Transverse colon (tissue), 4 donors: ENCODE measurements around the gene ANKH. TPM values are rescaled to one million over a fixed set of nuclear protein-coding genes. Genes with fewer than 3 reads are reported as not detected.

Experiments used
- DNase-seq: peaks from one replicate; pipeline ENCODE4 v3.0.0-alpha.2; 2019
- H3K27ac ChIP-seq, 4 donors: fragments of 200-600 bp; sonication (generic); 2 replicates each; pipeline ENCODE4 v1.5.1; 2016 to 2018; ENCODE audit warnings: inconsistent platforms in 4 of 4
- H3K27me3 ChIP-seq: fragments of 200-600 bp; sonication (generic); 2 replicates; pipeline ENCODE4 v1.5.1; 2017; ENCODE audit warnings: inconsistent platforms
- H3K36me3 ChIP-seq, 4 donors: fragments of 200-600 bp; sonication (generic); 2 replicates each; pipeline ENCODE4 v1.5.1; 2017 to 2019; ENCODE audit warnings: inconsistent platforms in 4 of 4
- H3K4me1 ChIP-seq, 4 donors: fragments of 200-600 bp; sonication (generic); 2 replicates each; pipeline ENCODE4 v1.5.1; 2017 to 2020; ENCODE audit warnings: inconsistent platforms in 4 of 4
- H3K4me3 ChIP-seq, 4 donors: fragments of 200-600 bp; sonication (generic); 1 replicate in 1 of 4; 2 replicates in 3 of 4; pipeline versions ENCODE4 v1.5.1 to v1.6.1; 2017 to 2019; ENCODE audit warnings: inconsistent platforms in 4 of 4
- H3K9me3 ChIP-seq, 2 donors: fragments of 200-600 bp; sonication (generic); 2 replicates each; pipeline ENCODE4 v1.5.1; 2017 to 2019; ENCODE audit warnings: inconsistent platforms in 2 of 2
- EP300 ChIP-seq: sonication (generic); formaldehyde crosslinking; IDR thresholded peaks from one replicate; pipeline ENCODE4 v1.6.1; 2017; ENCODE audit warnings: antibody characterized with exemption, low read depth
- POLR2A ChIP-seq: fragments of 450-650 bp; IDR thresholded peaks from one replicate; pipeline ENCODE4 v1.6.1; 2016; ENCODE audit warnings: antibody characterized with exemption, mild to moderate bottlenecking, moderate library complexity
- POLR2AphosphoS5 ChIP-seq, 3 donors: sonication (generic); formaldehyde crosslinking; IDR thresholded peaks; one replicate each; pipeline ENCODE4 v1.6.1; 2016; ENCODE audit warnings: antibody characterized with exemption in 3 of 3
- WGBS, 2 donors: methylation state at CpG; one replicate each; pipeline ENCODE4 v1.1.5; 2018; ENCODE audit warnings: low coverage in 1 of 2; 5-methylcytosine and 5-hydroxymethylcytosine counted together
- in situ Hi-C, 4 donors: fragments of 200-750 bp; cut with MboI; loops; one replicate each; pipeline versions ENCODE4 v1.15.0 to v1.15.1; 2017; ENCODE audit warnings: low sequenced_read_pairs in 3 of 4, low pct_ligation_motif_present in 1 of 4, low pct_unique_long_range_greater_than_20kb in 1 of 4
- intact Hi-C: fragments of 100-400 bp; cut with DNase I; formaldehyde crosslinking; loops from one replicate; pipeline ENCODE4 v1.15.1; 2023; ENCODE audit warnings: low total_unique reads
- total RNA-seq, 4 donors: library from RNA; depleted of rRNA; stranded (reverse); fragments of >200 nt; gene quantifications; one replicate each; pipeline ENCODE4 v1.1.0, GENCODE V29; 2016
- TF ChIP-seq, protein P1 (sequence below), 5 experiments: fragments of 200-600 bp in 3 of 5; fragments of 450-650 bp in 2 of 5; sonication (generic) in 3 of 5; IDR thresholded peaks; 1 replicate in 2 of 5; 2 replicates in 3 of 5; pipeline ENCODE4 v1.5.1; 2016 to 2017; ENCODE audit warnings: antibody characterized with exemption in 5 of 5, inconsistent platforms in 3 of 5, mild to moderate bottlenecking in 2 of 5, moderate library complexity in 1 of 5

ANKH gene
- total RNA-seq, 4 donors from 2014 or later, result 24.7 to 96.5 (median 69.4) TPM

DNA sequence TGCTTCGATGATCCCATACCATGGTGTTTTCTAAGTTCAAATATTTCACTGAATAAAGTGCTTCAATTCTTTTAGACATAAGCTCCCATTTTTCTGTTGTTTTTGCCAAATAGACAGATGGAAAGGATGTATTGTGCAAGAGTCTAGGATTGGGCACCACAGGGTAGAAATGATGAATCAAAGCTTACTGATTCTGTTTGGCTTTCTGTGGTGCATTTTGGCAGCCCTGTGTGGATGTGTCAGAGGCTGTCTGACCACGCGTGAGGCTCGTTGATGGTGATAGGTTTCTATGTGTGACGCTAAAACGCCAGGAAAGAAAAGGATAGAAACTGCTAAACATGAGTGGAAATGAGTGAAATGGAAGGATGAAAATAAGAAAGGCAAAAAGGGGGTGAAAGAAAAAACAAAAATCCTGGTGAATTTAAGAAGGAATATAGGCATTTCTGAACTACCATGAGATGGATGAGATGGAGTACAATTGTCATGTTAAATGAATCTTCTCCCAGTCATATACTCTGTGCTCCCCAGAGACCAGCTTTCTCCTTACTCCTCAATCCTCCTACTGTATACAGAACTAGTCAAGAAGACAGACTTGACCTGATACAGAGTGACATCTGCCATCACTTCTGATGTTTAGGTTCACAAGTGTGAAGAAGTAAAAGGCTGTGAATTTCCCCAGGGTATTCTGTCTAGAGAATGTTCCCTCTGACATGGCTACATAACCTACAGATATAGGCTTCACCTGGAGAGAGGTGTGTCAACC lies 54.4 kb downstream of the ANKH start:
- in situ Hi-C loops (no loop called here), intact Hi-C loops (no loop called here)
- Histone ChIP-seq H3K27ac (no peak overlapping the region), H3K4me3 (no peak overlapping the region), H3K4me1 (peaks cover 0 to 8% (median 0%) of the 10 kb centered on the region in 4 donors), H3K27me3 (no peaks in the 10 kb centered on the region), H3K36me3 (no peaks in the 10 kb centered on the region), H3K9me3 (no peaks in the 10 kb centered on the region)
- WGBS, 2 donors, result 58 to 90% methylated on average over 6 of the region's 6 CpGs
- TF ChIP-seq, protein P1, sequence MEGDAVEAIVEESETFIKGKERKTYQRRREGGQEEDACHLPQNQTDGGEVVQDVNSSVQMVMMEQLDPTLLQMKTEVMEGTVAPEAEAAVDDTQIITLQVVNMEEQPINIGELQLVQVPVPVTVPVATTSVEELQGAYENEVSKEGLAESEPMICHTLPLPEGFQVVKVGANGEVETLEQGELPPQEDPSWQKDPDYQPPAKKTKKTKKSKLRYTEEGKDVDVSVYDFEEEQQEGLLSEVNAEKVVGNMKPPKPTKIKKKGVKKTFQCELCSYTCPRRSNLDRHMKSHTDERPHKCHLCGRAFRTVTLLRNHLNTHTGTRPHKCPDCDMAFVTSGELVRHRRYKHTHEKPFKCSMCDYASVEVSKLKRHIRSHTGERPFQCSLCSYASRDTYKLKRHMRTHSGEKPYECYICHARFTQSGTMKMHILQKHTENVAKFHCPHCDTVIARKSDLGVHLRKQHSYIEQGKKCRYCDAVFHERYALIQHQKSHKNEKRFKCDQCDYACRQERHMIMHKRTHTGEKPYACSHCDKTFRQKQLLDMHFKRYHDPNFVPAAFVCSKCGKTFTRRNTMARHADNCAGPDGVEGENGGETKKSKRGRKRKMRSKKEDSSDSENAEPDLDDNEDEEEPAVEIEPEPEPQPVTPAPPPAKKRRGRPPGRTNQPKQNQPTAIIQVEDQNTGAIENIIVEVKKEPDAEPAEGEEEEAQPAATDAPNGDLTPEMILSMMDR (IDR thresholded peaks at IDR 0.05), result no peak
- TF ChIP-seq POLR2AphosphoS5 (IDR thresholded peaks at IDR 0.05) (no peak), EP300 (no peak), POLR2A (no peak)
- DNase-seq, result no peak

DNA sequence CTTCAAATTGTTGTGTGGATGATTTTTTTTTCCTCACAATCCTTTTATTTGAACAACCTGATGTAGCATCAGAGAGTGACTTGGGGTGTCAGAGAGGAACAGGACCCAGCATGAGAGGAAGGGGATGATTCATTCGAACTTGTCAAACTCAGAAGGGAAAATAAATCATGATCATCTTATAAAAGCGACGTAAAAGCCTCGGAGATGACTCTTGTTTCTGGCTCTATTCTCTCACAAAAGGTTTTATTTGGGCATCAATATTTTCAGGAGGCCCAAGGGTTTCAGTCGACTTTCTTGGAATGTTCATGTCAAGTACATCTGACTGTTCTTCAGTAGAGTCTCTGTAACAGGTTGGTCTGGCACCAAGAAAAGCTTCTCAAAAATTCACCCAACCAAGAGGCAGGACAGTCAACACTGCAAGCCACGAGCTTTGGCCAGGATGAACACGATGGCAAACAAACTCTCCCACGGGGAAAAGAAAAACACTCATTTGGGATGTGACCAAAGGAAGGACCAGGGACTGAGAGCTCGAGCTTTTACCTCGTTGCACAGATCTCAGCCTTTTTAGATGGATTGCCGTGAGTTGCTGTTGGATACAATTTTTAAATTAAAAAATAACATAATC lies 55.1 kb downstream of the ANKH start:
- intact Hi-C loops, result no loop called here
- H3K4me3 ChIP-seq, result no peak overlapping the region
- WGBS, 2 donors, result 73 to 89% methylated on average over 10 to 11 of the region's 11 CpGs
- TF ChIP-seq POLR2AphosphoS5 (IDR thresholded peaks at IDR 0.05) (no peak), POLR2A (no peak), EP300 (no peak)
- TF ChIP-seq, protein P1 (IDR thresholded peaks at IDR 0.05), result no peak
- no peaks in the 10 kb centered on the region for H3K36me3 ChIP-seq
- H3K27ac ChIP-seq, result no peak overlapping the region
- no peaks in the 10 kb centered on the region for H3K27me3 ChIP-seq
- no peak for DNase-seq
- H3K9me3 ChIP-seq, result no peaks in the 10 kb centered on the region
- peaks cover 0 to 2% (median 0%) of the 10 kb centered on the region in 4 donors for H3K4me1 ChIP-seq
- in situ Hi-C loops, result no loop called here

DNA sequence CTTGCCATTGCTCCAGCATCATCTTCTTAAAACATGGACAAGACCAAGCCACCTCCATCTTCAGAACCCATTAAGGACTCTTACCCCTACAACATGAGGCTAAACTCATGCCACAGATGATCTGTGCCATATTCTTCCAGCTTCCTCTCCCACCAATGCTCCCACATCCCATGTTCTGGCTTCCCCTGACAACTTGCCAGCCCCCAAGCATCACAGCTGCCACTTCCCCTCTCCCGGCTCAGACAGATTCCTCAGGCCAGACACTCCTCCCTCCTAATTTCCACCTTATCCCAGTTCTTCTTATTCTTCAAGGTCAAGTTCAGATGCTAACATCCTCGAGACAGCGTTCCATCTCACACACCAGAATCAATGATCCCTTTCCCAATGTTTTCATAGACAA lies 57.8 kb downstream of the ANKH start:
- Histone ChIP-seq H3K36me3 (no peaks in the 10 kb centered on the region), H3K27ac (no peak overlapping the region), H3K27me3 (no peaks in the 10 kb centered on the region), H3K4me1 (peaks cover 0 to 9% (median 0%) of the 10 kb centered on the region in 4 donors), H3K4me3 (no peak overlapping the region), H3K9me3 (no peaks in the 10 kb centered on the region)
- no peak for TF ChIP-seq POLR2AphosphoS5 (IDR thresholded peaks at IDR 0.05)
- no peak for TF ChIP-seq EP300
- TF ChIP-seq, protein P1 (IDR thresholded peaks at IDR 0.05), result no peak
- TF ChIP-seq POLR2A, result no peak
- intact Hi-C loops (no loop called here), in situ Hi-C loops (no loop called here)
- 85 to 89% methylated on average over 2 to 3 of the region's 3 CpGs for WGBS, 2 donors
- DNase-seq, result no peak

DNA sequence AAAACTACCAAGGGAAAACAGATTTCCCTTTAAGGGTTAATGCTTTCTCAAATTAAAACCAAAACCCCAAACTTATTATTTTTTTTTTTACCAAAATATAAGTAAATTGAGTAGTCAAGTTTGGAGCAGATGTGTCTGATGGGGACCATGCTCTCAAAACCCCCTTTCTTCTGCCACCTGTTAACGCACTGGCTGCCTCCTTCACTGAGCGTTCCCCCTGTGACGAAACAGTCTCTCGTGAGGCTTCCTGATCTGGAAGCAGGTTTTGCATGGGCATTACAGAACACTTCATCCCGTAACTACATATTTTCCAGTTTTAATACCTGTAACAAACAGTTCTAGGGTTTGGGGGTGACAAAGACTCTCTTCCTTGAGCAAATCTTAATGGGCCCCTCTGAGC lies 59.4 kb downstream of the ANKH start:
- Histone ChIP-seq H3K9me3 (no peaks in the 10 kb centered on the region), H3K36me3 (no peaks in the 10 kb centered on the region), H3K27me3 (no peaks in the 10 kb centered on the region), H3K4me1 (peaks cover 0 to 9% (median 0%) of the 10 kb centered on the region in 4 donors), H3K27ac (no peak overlapping the region), H3K4me3 (no peak overlapping the region)
- DNase-seq, result no peak
- intact Hi-C loops (no loop called here), in situ Hi-C loops (no loop called here)
- TF ChIP-seq EP300, result no peak
- TF ChIP-seq POLR2A, result no peak
- TF ChIP-seq, protein P1 (IDR thresholded peaks at IDR 0.05), result no peak
- 46 to 85% methylated on average over 3 to 5 of the region's 5 CpGs for WGBS, 2 donors
